Measurements from ENCODE around the gene NINL. TPM values are rescaled to one million over a fixed set of nuclear protein-coding genes. Genes with fewer than 3 reads are reported as not detected.

NINL gene
- total RNA-seq, 1 experiment from 2014 or later, result 7.2 TPM

DNA sequence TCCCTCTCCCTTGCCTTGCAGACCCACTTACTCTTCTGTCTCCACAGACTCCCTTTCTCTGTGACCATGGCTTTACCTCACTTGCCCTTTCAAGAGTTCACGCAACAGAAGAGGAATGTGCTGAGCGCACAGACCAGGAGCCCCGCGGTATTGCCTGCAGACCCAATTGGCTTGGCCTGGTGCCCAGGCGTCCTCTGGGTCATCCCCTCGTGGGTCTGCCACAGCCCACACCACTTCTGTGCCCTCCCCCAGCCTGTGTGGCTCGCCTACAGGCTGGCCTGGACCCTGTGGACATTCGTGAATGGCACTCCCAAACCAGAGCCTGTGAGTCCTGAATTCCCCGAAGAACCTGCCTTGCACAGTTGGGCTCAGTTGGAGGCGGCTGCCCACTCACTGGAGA is 15.3 kb upstream of the NINL start:
- no TSS peak for BruUV-seq (replicated peaks)
- intact Hi-C loops (cut with micrococcal nuclease), result no loop called here
- TF ChIP-seq EZH2phosphoT487 (IDR thresholded peaks at IDR 0.05; ENCODE audit: borderline replicate concordance), result no peak
- no peak for TF ChIP-seq POLR2AphosphoS5 (IDR thresholded peaks at IDR 0.05; ENCODE audit: low read depth, low read length)
- ChIA-PET RAD21 (ENCODE audit: low non-redundant PET in 1 of 2, low total read pairs in 2 of 2, uncharacterized antibody in 2 of 2, unreplicated experiment in 2 of 2) (no interaction called here), POLR2A (no interaction called here), CTCF (no interaction called here)
- no peak overlapping the region for H3K4me2 ChIP-seq (ENCODE audit: low read length)
- no peaks in the 10 kb centered on the region for H4K20me1 ChIP-seq (ENCODE audit: insufficient read depth)
- DNase-seq (ENCODE audit: low read depth, low spot score) (no peak), ATAC-seq (no peak)
- no peaks in the 10 kb centered on the region for H3K4me1 ChIP-seq (ENCODE audit: control insufficient read depth in 1 of 2, insufficient read depth in 2 of 2, low read length in 2 of 2)
- H3K27ac ChIP-seq (ENCODE audit: low read depth, low read length), result no peak overlapping the region
- H3K79me2 ChIP-seq (ENCODE audit: insufficient read depth, low read length), result no peaks in the 10 kb centered on the region
- no peaks in the 10 kb centered on the region for H3K27me3 ChIP-seq (ENCODE audit: insufficient read depth, low read length)
- no peaks in the 10 kb centered on the region for H3K9me2 ChIP-seq (ENCODE audit: insufficient read depth)
- no peaks in the 10 kb centered on the region for H3K36me3 ChIP-seq (ENCODE audit: control insufficient read depth in 1 of 2, insufficient read depth in 2 of 2, low read length in 2 of 2)
- H3K4me3 ChIP-seq (replicated peaks in 1 of 2; ENCODE audit: low read depth in 1 of 2, low read length in 2 of 2), result no peak overlapping the region
- H2AFZ ChIP-seq (ENCODE audit: low read depth, low read length, poor library complexity, severe bottlenecking), result no peak overlapping the region
- H3K9me3 ChIP-seq (ENCODE audit: control insufficient read depth in 1 of 2, insufficient read depth in 1 of 2, low read depth in 1 of 2, low read length in 2 of 2), result no peaks in the 10 kb centered on the region
- H3K9ac ChIP-seq (ENCODE audit: low read length), result no peak overlapping the region

DNA sequence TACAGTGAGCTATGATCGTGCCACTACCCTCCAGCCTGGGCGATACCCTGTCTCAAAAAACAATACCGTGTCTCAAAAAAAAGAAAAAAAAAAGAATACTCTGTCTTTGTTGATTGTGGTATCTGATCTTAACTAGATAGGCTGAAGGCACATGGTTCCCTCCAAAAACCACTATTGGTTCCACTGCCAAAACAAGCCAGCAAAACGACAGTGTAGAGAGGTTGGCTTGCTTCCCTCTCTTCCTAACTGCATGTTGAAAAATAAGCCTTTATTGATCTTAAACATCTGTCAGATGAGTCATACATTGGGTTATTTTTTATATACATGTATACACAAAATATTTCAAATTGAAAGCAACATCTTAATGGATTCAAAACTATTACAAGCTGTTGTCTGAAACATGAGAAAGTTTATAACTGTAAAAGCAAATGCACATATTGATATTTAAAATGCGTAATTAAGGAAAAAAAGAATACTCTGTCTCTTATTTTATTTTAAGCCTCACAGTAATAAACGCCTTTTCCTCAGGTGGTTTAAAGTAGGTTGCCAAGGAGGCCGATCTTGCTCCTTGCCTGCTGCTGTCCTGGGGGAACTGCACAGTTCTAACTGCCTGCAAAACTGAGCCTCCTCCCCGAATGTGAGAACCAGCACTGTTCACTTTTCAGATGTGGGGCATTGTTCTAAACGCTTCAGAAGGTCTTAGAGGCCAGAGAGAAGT is 7.0 kb upstream of the NINL start:
- H3K4me2 ChIP-seq (ENCODE audit: low read length), result no peak overlapping the region
- no TSS peak for BruUV-seq (replicated peaks)
- no peaks in the 10 kb centered on the region for H3K9me2 ChIP-seq (ENCODE audit: insufficient read depth)
- H4K20me1 ChIP-seq (ENCODE audit: insufficient read depth), result no peaks in the 10 kb centered on the region
- H3K9me3 ChIP-seq (ENCODE audit: control insufficient read depth in 1 of 2, insufficient read depth in 1 of 2, low read depth in 1 of 2, low read length in 2 of 2), result no peaks in the 10 kb centered on the region
- POLR2A ChIA-PET, result no interaction called here
- H3K4me3 ChIP-seq (replicated peaks in 1 of 2; ENCODE audit: low read depth in 1 of 2, low read length in 2 of 2), result no peak overlapping the region
- no peak overlapping the region for H3K27ac ChIP-seq (ENCODE audit: low read depth, low read length)
- no peaks in the 10 kb centered on the region for H3K4me1 ChIP-seq (ENCODE audit: control insufficient read depth in 1 of 2, insufficient read depth in 2 of 2, low read length in 2 of 2)
- no peak for ATAC-seq
- H3K9ac ChIP-seq (ENCODE audit: low read length), result no peak overlapping the region
- intact Hi-C loops (cut with micrococcal nuclease), result no loop called here
- no peaks in the 10 kb centered on the region for H3K79me2 ChIP-seq (ENCODE audit: insufficient read depth, low read length)
- CTCF ChIA-PET, result no interaction called here
- TF ChIP-seq SP1 (IDR thresholded peaks at IDR 0.05; ENCODE audit: low read depth), result no peak
- TF ChIP-seq YY1 (IDR thresholded peaks at IDR 0.05; ENCODE audit: extremely low read depth, insufficient replicate concordance, low read depth, low read length), result no peak
- no peak for TF ChIP-seq EZH2phosphoT487 (IDR thresholded peaks at IDR 0.05; ENCODE audit: borderline replicate concordance)
- TF ChIP-seq POLR2A (IDR thresholded peaks at IDR 0.05; ENCODE audit: borderline replicate concordance, extremely low read depth, insufficient read depth, insufficient read length), result no peak
- TF ChIP-seq, protein P1, sequence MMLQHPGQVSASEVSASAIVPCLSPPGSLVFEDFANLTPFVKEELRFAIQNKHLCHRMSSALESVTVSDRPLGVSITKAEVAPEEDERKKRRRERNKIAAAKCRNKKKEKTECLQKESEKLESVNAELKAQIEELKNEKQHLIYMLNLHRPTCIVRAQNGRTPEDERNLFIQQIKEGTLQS (IDR thresholded peaks at IDR 0.05), result no peak
- no peak for TF ChIP-seq ELF1 (IDR thresholded peaks at IDR 0.05; ENCODE audit: borderline replicate concordance, low read depth)
- no peak for TF ChIP-seq ZFX (IDR thresholded peaks at IDR 0.05)
- TF ChIP-seq CTCF (IDR thresholded peaks at IDR 0.05 in 2 of 3, conservative IDR thresholded peaks at IDR 0.05 in 1 of 3; ENCODE audit: borderline replicate concordance in 1 of 3, insufficient read depth in 1 of 3, low read depth in 2 of 3, low read length in 2 of 3), result no peak
- TF ChIP-seq CEBPB (IDR thresholded peaks at IDR 0.05; ENCODE audit: low read depth), result no peak
- TF ChIP-seq, protein P2, sequence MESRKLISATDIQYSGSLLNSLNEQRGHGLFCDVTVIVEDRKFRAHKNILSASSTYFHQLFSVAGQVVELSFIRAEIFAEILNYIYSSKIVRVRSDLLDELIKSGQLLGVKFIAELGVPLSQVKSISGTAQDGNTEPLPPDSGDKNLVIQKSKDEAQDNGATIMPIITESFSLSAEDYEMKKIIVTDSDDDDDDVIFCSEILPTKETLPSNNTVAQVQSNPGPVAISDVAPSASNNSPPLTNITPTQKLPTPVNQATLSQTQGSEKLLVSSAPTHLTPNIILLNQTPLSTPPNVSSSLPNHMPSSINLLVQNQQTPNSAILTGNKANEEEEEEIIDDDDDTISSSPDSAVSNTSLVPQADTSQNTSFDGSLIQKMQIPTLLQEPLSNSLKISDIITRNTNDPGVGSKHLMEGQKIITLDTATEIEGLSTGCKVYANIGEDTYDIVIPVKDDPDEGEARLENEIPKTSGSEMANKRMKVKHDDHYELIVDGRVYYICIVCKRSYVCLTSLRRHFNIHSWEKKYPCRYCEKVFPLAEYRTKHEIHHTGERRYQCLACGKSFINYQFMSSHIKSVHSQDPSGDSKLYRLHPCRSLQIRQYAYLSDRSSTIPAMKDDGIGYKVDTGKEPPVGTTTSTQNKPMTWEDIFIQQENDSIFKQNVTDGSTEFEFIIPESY (IDR thresholded peaks at IDR 0.05; ENCODE audit: extremely low read depth, insufficient replicate concordance, low read length), result no peak
- TF ChIP-seq ZNF274 (IDR thresholded peaks at IDR 0.05; ENCODE audit: low read depth, low read length), result no peak
- no peak for TF ChIP-seq TCF7L2 (IDR thresholded peaks at IDR 0.05; ENCODE audit: borderline replicate concordance, extremely low read depth, insufficient read depth, insufficient read length)
- no peak for TF ChIP-seq CBX3 (IDR thresholded peaks at IDR 0.05; ENCODE audit: low read depth)
- no peak for TF ChIP-seq POLR2AphosphoS5 (IDR thresholded peaks at IDR 0.05; ENCODE audit: low read depth, low read length)
- TF ChIP-seq RAD21 (IDR thresholded peaks at IDR 0.05; ENCODE audit: low read depth), result no peak
- TF ChIP-seq EZH2 (IDR thresholded peaks at IDR 0.05), result no peak
- no peak for TF ChIP-seq EGR1 (IDR thresholded peaks at IDR 0.05; ENCODE audit: low read depth)
- H3K27me3 ChIP-seq (ENCODE audit: insufficient read depth, low read length), result no peaks in the 10 kb centered on the region
- H2AFZ ChIP-seq (ENCODE audit: low read depth, low read length, poor library complexity, severe bottlenecking), result no peak overlapping the region
- RAD21 ChIA-PET (ENCODE audit: low non-redundant PET in 1 of 2, low total read pairs in 2 of 2, uncharacterized antibody in 2 of 2, unreplicated experiment in 2 of 2), result no interaction called here
- H3K36me3 ChIP-seq (ENCODE audit: control insufficient read depth in 1 of 2, insufficient read depth in 2 of 2, low read length in 2 of 2), result no peaks in the 10 kb centered on the region
- no peak for DNase-seq (ENCODE audit: low read depth, low spot score)
